K562 (cell line): ENCODE measurements around the gene IL23R.

ENCODE experiments used
- ARID2 ChIP-seq: fragments of 450-650 bp; IDR thresholded peaks from 2 replicates; pipeline ENCODE4 v1.6.1; 2017; ENCODE audit warnings: antibody characterized with exemption, mild to moderate bottlenecking
- CBFB ChIP-seq: sonication (generic); formaldehyde crosslinking; IDR thresholded peaks from 2 replicates; pipeline ENCODE4 v1.4.0; 2020; ENCODE audit warnings: mild to moderate bottlenecking, missing genetic modification reagents
- FOS ChIP-seq: IDR thresholded peaks from 3 replicates; pipeline ENCODE4 v1.6.1; 2011; ENCODE audit not compliant: insufficient read length; ENCODE audit errors: extremely low read depth
- FOXP1 ChIP-seq: sonication (generic); formaldehyde crosslinking; IDR thresholded peaks from 2 replicates; pipeline ENCODE4 v1.8.0; 2022; ENCODE audit warnings: mild to moderate bottlenecking, missing genetic modification reagents
- POLR2H ChIP-seq: IDR thresholded peaks from 2 replicates; pipeline ENCODE4 v1.6.1; 2016; ENCODE audit warnings: missing genetic modification characterization, low read depth, mild to moderate bottlenecking, control low read depth, missing compliant biosample characterization, moderate library complexity
- ZFP1 ChIP-seq: fragments of 450-650 bp; formaldehyde crosslinking; IDR thresholded peaks from 2 replicates; pipeline ENCODE4 v1.4.0; 2020; ENCODE audit warnings: mild to moderate bottlenecking, mixed read lengths
- ZNF785 ChIP-seq: fragments of 250-450 bp; sonication (Bioruptor Pico); IDR thresholded peaks from 2 replicates; pipeline ENCODE4 v1.4.0; 2020; ENCODE audit warnings: mild to moderate bottlenecking
- TF ChIP-seq, protein P1 (sequence below): IDR thresholded peaks from 3 replicates; pipeline ENCODE4 v1.6.1; 2011; ENCODE audit warnings: borderline replicate concordance, mild to moderate bottlenecking, moderate library complexity; ENCODE audit not compliant: insufficient read length; ENCODE audit errors: extremely low read depth
- TF ChIP-seq, protein P2 (sequence below), 3 experiments: fragments of 200-800 bp in 1 of 3; sonication (Bioruptor generic) in 1 of 3; sonication (generic) in 1 of 3; formaldehyde crosslinking in 1 of 3; IDR thresholded peaks; 2 replicates each; pipeline versions ENCODE4 v1.6.1 to v1.8.0; 2016 to 2022; ENCODE audit warnings: mild to moderate bottlenecking in 2 of 3, missing compliant biosample characterization in 2 of 3, missing genetic modification characterization in 2 of 3, missing genetic modification reagents in 1 of 3
- TF ChIP-seq, protein P3 (sequence below): sonication (generic); formaldehyde crosslinking; IDR thresholded peaks from 2 replicates; pipeline ENCODE4 v1.8.1; 2022; ENCODE audit warnings: missing genetic modification reagents

DNA sequence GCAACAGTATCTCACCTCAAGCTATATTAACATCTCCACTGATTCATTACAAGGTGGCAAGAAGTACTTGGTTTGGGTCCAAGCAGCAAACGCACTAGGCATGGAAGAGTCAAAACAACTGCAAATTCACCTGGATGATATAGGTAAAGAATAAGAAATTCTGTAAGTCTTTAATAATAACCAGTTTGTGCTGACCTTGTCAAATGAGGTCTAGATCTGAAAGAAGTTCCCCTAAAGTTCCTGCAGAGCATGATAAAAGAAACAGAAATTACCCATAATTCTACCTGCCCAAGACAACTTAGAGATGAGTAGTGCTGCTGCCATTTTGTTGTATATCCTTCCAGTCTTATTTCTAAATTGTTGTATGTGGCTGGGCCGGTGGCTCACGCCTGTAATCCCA is 34.5 kb downstream of the IL23R start:
- TF ChIP-seq ZNF785 (CRISPR knock-in tag): no peak
- no peak for TF ChIP-seq FOS
- no peak for TF ChIP-seq ARID2
- TF ChIP-seq ZFP1 (CRISPR knock-in tag): no peak
- no peak for TF ChIP-seq FOXP1 (CRISPR knock-in tag)
- TF ChIP-seq CBFB (CRISPR knock-in tag): no peak
- TF ChIP-seq, protein P1, sequence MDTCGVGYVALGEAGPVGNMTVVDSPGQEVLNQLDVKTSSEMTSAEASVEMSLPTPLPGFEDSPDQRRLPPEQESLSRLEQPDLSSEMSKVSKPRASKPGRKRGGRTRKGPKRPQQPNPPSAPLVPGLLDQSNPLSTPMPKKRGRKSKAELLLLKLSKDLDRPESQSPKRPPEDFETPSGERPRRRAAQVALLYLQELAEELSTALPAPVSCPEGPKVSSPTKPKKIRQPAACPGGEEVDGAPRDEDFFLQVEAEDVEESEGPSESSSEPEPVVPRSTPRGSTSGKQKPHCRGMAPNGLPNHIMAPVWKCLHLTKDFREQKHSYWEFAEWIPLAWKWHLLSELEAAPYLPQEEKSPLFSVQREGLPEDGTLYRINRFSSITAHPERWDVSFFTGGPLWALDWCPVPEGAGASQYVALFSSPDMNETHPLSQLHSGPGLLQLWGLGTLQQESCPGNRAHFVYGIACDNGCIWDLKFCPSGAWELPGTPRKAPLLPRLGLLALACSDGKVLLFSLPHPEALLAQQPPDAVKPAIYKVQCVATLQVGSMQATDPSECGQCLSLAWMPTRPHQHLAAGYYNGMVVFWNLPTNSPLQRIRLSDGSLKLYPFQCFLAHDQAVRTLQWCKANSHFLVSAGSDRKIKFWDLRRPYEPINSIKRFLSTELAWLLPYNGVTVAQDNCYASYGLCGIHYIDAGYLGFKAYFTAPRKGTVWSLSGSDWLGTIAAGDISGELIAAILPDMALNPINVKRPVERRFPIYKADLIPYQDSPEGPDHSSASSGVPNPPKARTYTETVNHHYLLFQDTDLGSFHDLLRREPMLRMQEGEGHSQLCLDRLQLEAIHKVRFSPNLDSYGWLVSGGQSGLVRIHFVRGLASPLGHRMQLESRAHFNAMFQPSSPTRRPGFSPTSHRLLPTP: no peak
- TF ChIP-seq, protein P2, sequence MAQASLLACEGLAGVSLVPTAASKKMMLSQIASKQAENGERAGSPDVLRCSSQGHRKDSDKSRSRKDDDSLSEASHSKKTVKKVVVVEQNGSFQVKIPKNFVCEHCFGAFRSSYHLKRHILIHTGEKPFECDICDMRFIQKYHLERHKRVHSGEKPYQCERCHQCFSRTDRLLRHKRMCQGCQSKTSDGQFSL (CRISPR knock-in tag; IDR thresholded peaks at IDR 0.05): no peak
- TF ChIP-seq, protein P2 (tag; IDR thresholded peaks at IDR 0.05): no peak
- no peak for TF ChIP-seq POLR2H (tag)
- TF ChIP-seq, protein P3, sequence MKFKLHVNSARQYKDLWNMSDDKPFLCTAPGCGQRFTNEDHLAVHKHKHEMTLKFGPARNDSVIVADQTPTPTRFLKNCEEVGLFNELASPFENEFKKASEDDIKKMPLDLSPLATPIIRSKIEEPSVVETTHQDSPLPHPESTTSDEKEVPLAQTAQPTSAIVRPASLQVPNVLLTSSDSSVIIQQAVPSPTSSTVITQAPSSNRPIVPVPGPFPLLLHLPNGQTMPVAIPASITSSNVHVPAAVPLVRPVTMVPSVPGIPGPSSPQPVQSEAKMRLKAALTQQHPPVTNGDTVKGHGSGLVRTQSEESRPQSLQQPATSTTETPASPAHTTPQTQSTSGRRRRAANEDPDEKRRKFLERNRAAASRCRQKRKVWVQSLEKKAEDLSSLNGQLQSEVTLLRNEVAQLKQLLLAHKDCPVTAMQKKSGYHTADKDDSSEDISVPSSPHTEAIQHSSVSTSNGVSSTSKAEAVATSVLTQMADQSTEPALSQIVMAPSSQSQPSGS: no peak
